ENCODE results near the gene CARS1.

GRCh38 chr11:3021125-3021524 is 36.1 kb downstream of the CARS1 start:
- TF ChIP-seq CTCF (IDR thresholded peaks at IDR 0.05) (peak in 4 of 6 experiments; percentile 49 to 74 (median 71)), POLR2A (IDR thresholded peaks at IDR 0.05) (no peak)

All from Peyer's patch (tissue), 4 donors.